ENCODE data around the gene ACTN2.
A peak's percentile ranks its signal among the peaks of the same experiment; 100 is the strongest.

The ACTN2 gene

GRCh38 chr1:236779312-236779711, 93.0 kb downstream of the ACTN2 start:
- Histone ChIP-seq H3K4me3 (no peak overlapping the region), H3K27me3 (ENCODE audit: low read depth) (no peaks in the 10 kb centered on the region; the same call in 1 of the 2 replicates), H3K36me3 (replicated peaks) (no peaks in the 10 kb centered on the region), H3K9me3 (no peaks in the 10 kb centered on the region; the same call in 1 of the 2 replicates), H3K4me1 (no peaks in the 10 kb centered on the region)
- in situ Hi-C loops (cut with MboI; ENCODE audit: low sequenced_read_pairs), result no loop called here
- DNase-seq (ENCODE audit: low spot score in 2 of 2), result no peak

GRCh38 chr1:236785477-236785876, 99.2 kb downstream of the ACTN2 start:
- no peak overlapping the region for H3K4me3 ChIP-seq
- no peaks in the 10 kb centered on the region for H3K4me1 ChIP-seq
- H3K36me3 ChIP-seq (replicated peaks), result no peaks in the 10 kb centered on the region
- no peak for DNase-seq (ENCODE audit: low spot score in 2 of 2)
- H3K27me3 ChIP-seq (ENCODE audit: low read depth), result no peaks in the 10 kb centered on the region; the same call in 1 of the 2 replicates
- in situ Hi-C loops (cut with MboI; ENCODE audit: low sequenced_read_pairs), result no loop called here
- H3K9me3 ChIP-seq, result no peaks in the 10 kb centered on the region

- no peaks in the 10 kb centered on the region for H3K9me3 ChIP-seq
- in situ Hi-C loops (cut with MboI; ENCODE audit: low sequenced_read_pairs), result no loop called here
- no peak for DNase-seq (ENCODE audit: low spot score in 2 of 2)
- no peaks in the 10 kb centered on the region for H3K4me1 ChIP-seq
- H3K27me3 ChIP-seq (ENCODE audit: low read depth), result no peaks in the 10 kb centered on the region
- H3K4me3 ChIP-seq, result no peak overlapping the region
- H3K36me3 ChIP-seq (replicated peaks), result no peaks in the 10 kb centered on the region
Measured at GRCh38 chr1:236786453-236786852, 100.2 kb downstream of the ACTN2 start.

- in situ Hi-C loops (cut with MboI; ENCODE audit: low sequenced_read_pairs), result no loop called here
- 0 out of 2 replicates have a peak, but pooled peaks cover 4% of the 10 kb centered on the region for H3K36me3 ChIP-seq (replicated peaks)
- no peaks in the 10 kb centered on the region for H3K27me3 ChIP-seq (ENCODE audit: low read depth)
- H3K4me3 ChIP-seq, result peak overlapping the region; percentile 93
- no peak for DNase-seq (ENCODE audit: low spot score in 2 of 2)
- H3K4me1 ChIP-seq, result peaks cover 2% of the 10 kb centered on the region; the same call in 1 of the 2 replicates
- H3K9me3 ChIP-seq, result no peaks in the 10 kb centered on the region
Measured at GRCh38 chr1:236794585-236795034, 108.3 kb downstream of the ACTN2 start.

GRCh38 chr1:236795035-236795756, 108.9 kb downstream of the ACTN2 start, which contains the start of gene MTR:
Gene MTR, plus strand, starts transcription at chr1:236795292. Its CDS starts 412 bp downstream, at chr1:236795704.
- H3K36me3 ChIP-seq (replicated peaks), result 0 out of 2 replicates have a peak, but pooled peaks cover 4% of the 10 kb centered on the region
- H3K27me3 ChIP-seq (ENCODE audit: low read depth), result no peaks in the 10 kb centered on the region
- in situ Hi-C loops (cut with MboI; ENCODE audit: low sequenced_read_pairs), result no loop called here
- peak within 1 kb of the TSS; percentile 93 for H3K4me3 ChIP-seq
- H3K4me1 ChIP-seq, result peaks cover 2% of the 10 kb centered on the region; the same call in 1 of the 2 replicates
- H3K9me3 ChIP-seq, result no peaks in the 10 kb centered on the region
- DNase-seq (ENCODE audit: low spot score in 2 of 2), result peak; percentile 95 to 98

GRCh38 chr1:236795757-236796667, 109.7 kb downstream of the ACTN2 start:
- in situ Hi-C loops (cut with MboI; ENCODE audit: low sequenced_read_pairs), result no loop called here
- peak overlapping the region; percentile 93 for H3K4me3 ChIP-seq
- 0 out of 2 replicates have a peak, but pooled peaks cover 4% of the 10 kb centered on the region for H3K36me3 ChIP-seq (replicated peaks)
- H3K9me3 ChIP-seq, result no peaks in the 10 kb centered on the region
- H3K4me1 ChIP-seq, result peaks cover 2% of the 10 kb centered on the region; the same call in 1 of the 2 replicates
- no peaks in the 10 kb centered on the region for H3K27me3 ChIP-seq (ENCODE audit: low read depth)
- peak in 1 of 2 experiments; percentile 49 for DNase-seq (ENCODE audit: low spot score in 2 of 2)

GRCh38 chr1:236799001-236799400, 112.7 kb downstream of the ACTN2 start:
- Histone ChIP-seq H3K9me3 (no peaks in the 10 kb centered on the region), H3K27me3 (ENCODE audit: low read depth) (no peaks in the 10 kb centered on the region), H3K4me3 (no peak overlapping the region), H3K36me3 (replicated peaks) (peaks cover 9% of the 10 kb centered on the region; the same call in 1 of the 2 replicates), H3K4me1 (peaks cover 2% of the 10 kb centered on the region; the same call in 1 of the 2 replicates)
- DNase-seq (ENCODE audit: low spot score in 2 of 2), result no peak
- in situ Hi-C loops (cut with MboI; ENCODE audit: low sequenced_read_pairs), result no loop called here

GRCh38 chr1:236800002-236800620, 113.8 kb downstream of the ACTN2 start:
- in situ Hi-C loops (cut with MboI; ENCODE audit: low sequenced_read_pairs), result no loop called here

GRCh38 chr1:236800623-236801022, 114.3 kb downstream of the ACTN2 start:
- DNase-seq (ENCODE audit: low spot score in 2 of 2), result no peak
- in situ Hi-C loops (cut with MboI; ENCODE audit: low sequenced_read_pairs), result no loop called here
- H3K4me3 ChIP-seq, result no peak overlapping the region

More at GRCh38 chr1:236800002-236800620, 113.8 kb downstream of the ACTN2 start:
- Histone ChIP-seq H3K27me3 (ENCODE audit: low read depth) (no peaks in the 10 kb centered on the region), H3K36me3 (replicated peaks) (peaks cover 9% of the 10 kb centered on the region; the same call in 1 of the 2 replicates), H3K4me3 (no peak overlapping the region), H3K4me1 (no peaks in the 10 kb centered on the region; the same call in 1 of the 2 replicates), H3K9me3 (no peaks in the 10 kb centered on the region)
- DNase-seq (ENCODE audit: low spot score in 2 of 2), result no peak

GRCh38 chr1:236802264-236802663, 116.0 kb downstream of the ACTN2 start:
- no peaks in the 10 kb centered on the region for H3K27me3 ChIP-seq (ENCODE audit: low read depth)
- no peak for DNase-seq (ENCODE audit: low spot score in 2 of 2)
- H3K36me3 ChIP-seq (replicated peaks), result peaks cover 9% of the 10 kb centered on the region
- in situ Hi-C loops (cut with MboI; ENCODE audit: low sequenced_read_pairs), result no loop called here
- no peaks in the 10 kb centered on the region; the same call in 1 of the 2 replicates for H3K4me1 ChIP-seq
- H3K4me3 ChIP-seq, result no peak overlapping the region
- no peaks in the 10 kb centered on the region for H3K9me3 ChIP-seq

More at GRCh38 chr1:236800623-236801022, 114.3 kb downstream of the ACTN2 start:
- H3K9me3 ChIP-seq, result no peaks in the 10 kb centered on the region
- H3K27me3 ChIP-seq (ENCODE audit: low read depth), result no peaks in the 10 kb centered on the region
- H3K4me1 ChIP-seq, result no peaks in the 10 kb centered on the region; the same call in 1 of the 2 replicates
- H3K36me3 ChIP-seq (replicated peaks), result peaks cover 5% of the 10 kb centered on the region; the same call in 1 of the 2 replicates

GRCh38 chr1:236806634-236807033, 120.3 kb downstream of the ACTN2 start:
- Histone ChIP-seq H3K36me3 (replicated peaks) (peaks cover 51% of the 10 kb centered on the region), H3K4me3 (no peak overlapping the region)

GRCh38 chr1:236808005-236808404, 121.7 kb downstream of the ACTN2 start:
- Histone ChIP-seq H3K4me3 (no peak overlapping the region), H3K27me3 (ENCODE audit: low read depth) (no peaks in the 10 kb centered on the region), H3K9me3 (no peaks in the 10 kb centered on the region), H3K36me3 (replicated peaks) (peaks cover 59% of the 10 kb centered on the region), H3K4me1 (no peaks in the 10 kb centered on the region)
- no peak for DNase-seq (ENCODE audit: low spot score in 2 of 2)
- in situ Hi-C loops (cut with MboI; ENCODE audit: low sequenced_read_pairs), result no loop called here

More at GRCh38 chr1:236806634-236807033, 120.3 kb downstream of the ACTN2 start:
- Histone ChIP-seq H3K4me1 (no peaks in the 10 kb centered on the region), H3K9me3 (no peaks in the 10 kb centered on the region), H3K27me3 (ENCODE audit: low read depth) (no peaks in the 10 kb centered on the region)
- in situ Hi-C loops (cut with MboI; ENCODE audit: low sequenced_read_pairs), result no loop called here
- DNase-seq (ENCODE audit: low spot score in 2 of 2), result no peak

- H3K4me3 ChIP-seq, result no peak overlapping the region
- no peaks in the 10 kb centered on the region for H3K9me3 ChIP-seq
- H3K36me3 ChIP-seq (replicated peaks), result peaks cover 60% of the 10 kb centered on the region
- H3K4me1 ChIP-seq, result no peaks in the 10 kb centered on the region
- H3K27me3 ChIP-seq (ENCODE audit: low read depth), result no peaks in the 10 kb centered on the region
- in situ Hi-C loops (cut with MboI; ENCODE audit: low sequenced_read_pairs), result no loop called here
- DNase-seq (ENCODE audit: low spot score in 2 of 2), result no peak
Measured at GRCh38 chr1:236808564-236809130, 122.3 kb downstream of the ACTN2 start.

Data from HAP-1 (cell line).